Tongue (tissue), 2 donors: Measurements from ENCODE around the gene ALPP. TPM values are rescaled to one million over a fixed set of nuclear protein-coding genes. Genes with fewer than 3 reads are reported as not detected.
"Not testable (repeated sequence)": the region's sequence is repeated elsewhere in the genome, so short reads cannot be mapped to it uniquely, and the experiment has no call there.

Experiments used
- DNase-seq: peaks from one replicate; pipeline ENCODE4 v3.0.0-alpha.2; 2015
- total RNA-seq: library from RNA; depleted of rRNA; stranded (reverse); fragments of >200 nt; gene quantifications from one replicate; pipeline ENCODE4 v1.2.3, GENCODE V29; 2014

ALPP gene
- total RNA-seq, 1 donor from 2014 or later, result not detected

- DNase-seq, result not testable (repeated sequence)
Measured at GRCh38 chr2:232381204-232382031, 2.9 kb downstream of the ALPP start.

DNA sequence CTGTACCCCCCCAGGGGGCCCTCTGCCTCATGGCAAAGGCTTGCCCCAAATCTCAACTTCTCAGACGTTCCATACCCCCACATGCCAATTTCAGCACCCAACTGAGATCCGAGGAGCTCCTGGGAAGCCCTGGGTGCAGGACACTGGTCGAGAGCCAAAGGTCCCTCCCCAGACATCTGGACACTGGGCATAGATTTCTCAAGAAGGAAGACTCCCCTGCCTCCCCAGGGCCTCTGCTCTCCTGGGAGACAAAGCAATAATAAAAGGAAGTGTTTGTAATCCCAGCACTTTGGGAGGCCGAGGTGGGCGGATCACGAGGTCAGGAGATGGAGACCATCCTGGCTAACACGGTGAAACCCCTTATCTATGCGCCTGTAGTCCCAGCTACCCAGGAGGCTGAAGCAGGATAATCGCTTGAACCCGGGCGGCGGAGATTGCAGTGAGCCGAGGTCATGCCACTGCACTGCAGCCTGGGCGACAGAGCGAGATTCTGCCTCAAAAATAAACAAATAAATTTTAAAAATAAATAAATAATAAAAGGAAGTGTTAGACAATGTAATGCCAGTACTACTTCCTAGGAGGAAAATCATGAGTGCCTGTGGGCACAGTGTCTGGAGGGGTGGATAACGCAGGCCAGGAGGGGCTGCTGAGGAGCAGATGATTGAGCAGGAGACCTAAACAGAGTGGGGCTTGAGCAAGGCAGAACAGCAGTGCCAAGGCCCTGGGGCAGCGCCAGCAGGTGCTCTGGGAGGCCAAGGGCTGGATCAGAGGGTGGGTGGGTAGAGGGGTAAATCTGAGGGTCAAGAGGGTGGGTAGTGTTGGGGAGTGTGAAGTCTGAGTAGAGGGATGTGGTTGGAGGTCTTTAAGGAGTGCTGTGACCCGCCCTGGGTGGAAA, 4.0 kb downstream of the ALPP start:
- no peak for DNase-seq

- no peak for DNase-seq
Measured at GRCh38 chr2:232384466-232384865, 5.9 kb downstream of the ALPP start.

- DNase-seq, result not testable (repeated sequence)
Measured at GRCh38 chr2:232385058-232385457, 6.5 kb downstream of the ALPP start.

DNA sequence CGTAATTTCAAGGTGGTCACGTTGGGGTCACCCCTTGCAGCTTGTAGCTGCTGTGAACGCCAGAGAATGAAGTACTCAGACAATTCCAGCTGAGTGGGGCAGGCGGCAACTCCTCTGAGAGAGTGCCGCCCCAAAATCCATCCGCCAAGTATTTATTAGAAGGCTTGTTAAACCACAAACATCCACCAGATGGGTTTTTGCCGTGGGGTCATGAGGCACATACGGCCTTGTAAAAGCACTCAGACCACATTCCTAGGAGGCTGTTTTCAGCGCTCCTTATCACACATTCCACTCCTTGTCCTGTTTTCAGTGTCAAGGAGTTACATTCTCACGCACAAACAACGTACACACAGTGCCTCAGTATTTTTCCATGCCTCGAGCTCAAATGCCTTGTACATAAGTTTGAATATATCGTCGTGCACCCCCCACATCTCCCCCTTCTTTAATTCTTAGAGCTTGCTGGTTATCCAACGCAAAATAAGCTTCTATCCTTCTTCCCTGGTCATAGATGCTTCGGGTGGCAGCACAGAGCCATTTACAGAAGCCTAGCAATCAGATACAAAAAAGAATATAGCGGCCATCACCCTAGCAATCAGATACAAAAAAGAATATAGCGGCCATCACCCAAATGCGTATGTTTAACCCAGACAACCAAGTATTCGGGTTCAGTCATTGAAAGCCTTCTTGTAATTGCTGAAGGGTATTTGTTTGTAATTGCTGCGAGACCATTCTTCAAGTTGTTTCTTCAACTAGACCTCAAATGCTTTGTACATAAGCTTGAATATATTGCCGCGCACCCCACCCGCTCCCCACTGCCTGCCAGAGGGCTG, 7.3 kb downstream of the ALPP start:
- no peak for DNase-seq

DNA sequence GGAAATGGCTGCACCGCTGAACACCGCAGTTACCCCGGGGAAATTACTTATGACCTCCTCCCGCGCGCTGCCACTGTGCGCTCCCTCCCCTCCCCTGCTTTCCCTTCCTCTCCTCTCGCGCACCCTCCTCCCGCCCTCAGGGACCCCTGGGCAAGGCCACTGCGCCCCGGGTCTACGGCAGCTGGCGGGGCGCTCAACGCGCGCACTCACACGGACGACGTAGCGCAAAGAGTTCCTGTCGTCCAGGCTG, 7.9 kb downstream of the ALPP start:
- no peak for DNase-seq

GRCh38 chr2:232386740-232387450, 8.3 kb downstream of the ALPP start:
- DNase-seq, result peak; percentile 6

DNA sequence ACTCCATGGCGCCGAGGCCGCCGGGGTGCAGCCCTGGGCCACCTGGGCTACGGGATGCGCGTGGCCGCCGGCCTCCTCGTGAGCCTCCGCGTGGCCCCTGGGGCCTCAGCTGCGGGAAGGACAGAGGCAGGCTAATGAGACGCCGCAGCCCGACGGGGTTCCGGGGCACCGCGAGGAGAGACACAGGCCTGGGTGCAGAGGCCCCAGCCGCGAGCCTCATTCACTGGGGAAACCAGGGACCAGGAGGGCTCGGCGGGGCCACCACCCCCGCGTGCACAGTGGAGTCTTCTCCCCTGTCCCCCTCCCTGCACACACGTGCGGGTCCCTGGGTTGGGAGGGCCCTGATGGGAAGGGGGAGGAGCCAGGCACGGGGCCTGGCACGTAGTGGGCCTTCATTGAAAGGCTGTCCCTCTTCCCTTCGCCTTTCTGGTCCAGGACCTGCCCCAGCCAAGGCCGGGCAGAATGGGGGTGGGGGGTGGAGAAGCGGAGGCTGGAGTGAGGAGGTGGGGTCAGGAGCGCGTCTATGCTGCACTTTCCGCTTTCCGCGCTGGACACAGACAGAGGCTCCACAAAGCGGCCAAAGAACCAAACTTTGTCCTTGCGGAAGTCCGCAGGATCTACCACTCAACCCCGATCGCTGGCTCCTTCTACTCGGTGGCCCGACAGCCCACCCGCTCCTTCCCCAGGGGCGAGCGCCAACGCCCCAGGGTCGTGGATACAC, 9.1 kb downstream of the ALPP start:
- no peak for DNase-seq

DNA sequence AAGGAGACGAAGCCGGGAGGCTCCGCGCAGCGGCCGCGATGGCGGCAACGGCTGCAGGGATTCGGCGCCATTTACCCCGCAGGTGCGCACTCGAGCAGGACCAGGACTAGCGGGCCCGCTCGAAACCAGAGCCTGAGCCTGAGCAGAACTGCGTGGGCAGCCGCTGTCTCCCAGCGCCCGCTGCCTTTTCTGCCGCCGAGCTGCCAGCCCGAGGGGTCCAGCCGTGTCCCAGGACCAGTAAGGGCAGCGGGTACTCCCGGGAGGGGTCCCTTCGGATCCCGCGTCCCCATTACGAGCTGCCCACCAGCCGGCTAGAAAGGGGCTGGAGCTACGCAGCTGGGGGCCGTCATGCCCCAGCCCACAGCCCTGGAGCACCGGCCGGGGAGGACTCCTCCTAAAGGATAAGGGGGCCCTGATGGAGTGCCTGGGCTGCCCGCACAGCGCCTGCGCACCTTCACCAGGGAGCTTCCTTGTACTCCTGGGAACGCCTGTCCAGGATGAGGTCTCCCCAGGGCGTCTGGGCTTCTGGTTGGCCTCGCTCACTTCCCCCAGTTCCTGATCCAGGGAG, 9.9 kb downstream of the ALPP start:
- DNase-seq, result no peak

DNA sequence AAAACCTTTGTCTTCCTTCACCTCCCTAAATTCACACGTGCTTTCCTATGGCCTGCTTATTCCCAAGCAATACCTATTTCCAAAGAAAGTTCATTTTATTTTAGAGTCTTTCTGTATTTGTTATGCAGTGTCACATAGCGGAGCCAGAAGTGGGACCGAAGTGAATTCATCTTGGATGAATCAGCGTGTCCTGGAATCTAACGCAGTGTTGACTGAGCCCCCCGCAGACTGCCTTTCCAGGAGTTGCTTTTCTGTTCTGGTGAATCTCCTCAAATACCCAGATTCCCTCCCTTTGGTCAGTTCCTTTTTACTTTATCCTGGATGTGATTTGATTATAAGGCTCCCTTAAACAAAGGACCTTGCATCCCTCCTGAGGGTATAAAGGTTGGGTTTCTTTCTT, 10.8 kb downstream of the ALPP start:
- no peak for DNase-seq

- DNase-seq, result no peak
Measured at GRCh38 chr2:232390661-232391060, 12.1 kb downstream of the ALPP start.

- no peak for DNase-seq
Measured at GRCh38 chr2:232393556-232393955, 15.0 kb downstream of the ALPP start.

- not testable (repeated sequence) for DNase-seq
Measured at GRCh38 chr2:232394431-232394830, 15.9 kb downstream of the ALPP start.

GRCh38 chr2:232395586-232395985, 17.0 kb downstream of the ALPP start:
- DNase-seq, result no peak

GRCh38 chr2:232396683-232397082, 18.1 kb downstream of the ALPP start:
- no peak for DNase-seq

- no peak for DNase-seq
Measured at GRCh38 chr2:232398293-232399034, 19.9 kb downstream of the ALPP start.

DNA sequence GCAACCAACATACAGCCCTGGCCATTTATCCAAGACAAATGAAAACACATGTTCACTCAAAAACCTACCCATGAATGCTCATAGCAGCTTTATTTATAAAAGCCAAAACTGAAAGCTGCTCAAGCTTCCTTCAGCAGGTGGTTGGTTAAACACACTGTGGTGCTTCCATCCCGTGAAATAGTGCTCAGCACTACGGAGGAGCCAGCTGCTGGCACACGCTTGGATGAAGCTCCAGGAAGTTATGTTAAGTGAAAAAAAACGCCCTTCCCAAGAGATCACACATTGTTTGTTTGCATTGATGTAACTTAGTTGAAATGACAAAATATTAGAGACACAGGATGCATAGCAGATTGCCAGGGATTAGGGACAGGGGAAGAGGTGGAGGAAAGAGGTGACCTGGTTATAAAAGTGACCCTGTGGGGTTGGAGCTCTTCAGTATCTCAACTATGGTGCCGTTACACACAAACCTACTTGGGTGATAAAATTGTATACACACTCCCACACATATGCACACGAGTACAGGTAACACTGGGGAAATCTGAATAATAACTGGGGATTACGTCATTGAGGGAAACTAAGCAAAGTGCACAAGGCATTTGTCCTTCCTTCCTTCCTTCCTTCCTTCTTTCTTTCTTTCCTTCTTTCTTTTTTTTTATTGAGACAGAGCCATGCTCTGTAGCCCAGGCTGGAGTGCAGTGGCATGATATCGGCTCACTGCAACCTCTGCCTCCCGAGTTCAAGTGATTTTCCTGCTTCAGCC, 21.9 kb downstream of the ALPP start:
- no peak for DNase-seq

GRCh38 chr2:232402518-232402917, 24.0 kb downstream of the ALPP start:
- no peak for DNase-seq

- no peak for DNase-seq
Measured at GRCh38 chr2:232405943-232406510, 27.5 kb downstream of the ALPP start.
